DOHH2 (cell line): ENCODE data around the gene AIM2.
A peak's percentile ranks its signal among the peaks of the same experiment; 100 is the strongest.

Experiments
- H3F3A ChIP-seq: fragments of 200-600 bp; sonication (generic), shearing (Covaris generic); 2 replicates; pipeline ENCODE4 v1.6.0; 2016; ENCODE audit warnings: antibody characterized with exemption, mild to moderate bottlenecking; ENCODE audit not compliant: control insufficient read depth, insufficient read depth
- H3K27ac ChIP-seq: fragments of 200-600 bp; sonication (generic); 2 replicates; pipeline ENCODE4 v1.5.1; 2014; ENCODE audit warnings: low read depth, mild to moderate bottlenecking, low read length, moderate library complexity
- H3K27me3 ChIP-seq: fragments of 200-600 bp; sonication (generic); 2 replicates; pipeline ENCODE4 v1.6.1; 2014; ENCODE audit warnings: mild to moderate bottlenecking, low read length, mixed read lengths; ENCODE audit not compliant: control insufficient read depth
- H3K36me3 ChIP-seq: fragments of 200-600 bp; sonication (generic); 2 replicates; pipeline ENCODE4 v1.6.1; 2014; ENCODE audit warnings: mild to moderate bottlenecking, low read length, moderate library complexity, mixed read lengths; ENCODE audit not compliant: control insufficient read depth
- H3K4me1 ChIP-seq: fragments of 200-600 bp; sonication (generic); 2 replicates; pipeline ENCODE4 v1.6.1; 2014; ENCODE audit warnings: mild to moderate bottlenecking, low read length, mixed read lengths; ENCODE audit not compliant: control insufficient read depth
- H3K4me2 ChIP-seq: fragments of 200-600 bp; sonication (generic); 2 replicates; pipeline ENCODE4 v1.6.0; 2014; ENCODE audit warnings: mild to moderate bottlenecking, low read length, moderate library complexity
- H3K4me3 ChIP-seq: fragments of 200-600 bp; sonication (generic); 2 replicates; pipeline ENCODE4 v1.5.1; 2014; ENCODE audit warnings: mild to moderate bottlenecking, low read length, mixed read lengths
- H3K79me2 ChIP-seq: fragments of 200-600 bp; sonication (generic); 2 replicates; pipeline ENCODE4 v1.6.1; 2014; ENCODE audit warnings: mild to moderate bottlenecking, low read length, mixed read lengths; ENCODE audit not compliant: control insufficient read depth
- H3K9me2 ChIP-seq: fragments of 200-600 bp; sonication (generic); replicated peaks from 2 replicates; pipeline ENCODE4 v1.6.1; 2014; ENCODE audit warnings: mild to moderate bottlenecking, low read length, mixed read lengths; ENCODE audit not compliant: control insufficient read depth
- H3K9me3 ChIP-seq: fragments of 200-600 bp; sonication (generic); 2 replicates; pipeline ENCODE4 v1.6.1; 2014; ENCODE audit warnings: antibody characterized with exemption, low read length, mixed read lengths; ENCODE audit not compliant: control insufficient read depth, insufficient read depth
- H4K20me1 ChIP-seq: fragments of 200-600 bp; sonication (generic); 2 replicates; pipeline ENCODE4 v1.6.0; 2014; ENCODE audit warnings: low read depth, mild to moderate bottlenecking, antibody characterized with exemption, low read length, moderate library complexity; ENCODE audit not compliant: control insufficient read depth, insufficient read depth
- EZH2phosphoT487 ChIP-seq: fragments of 200-600 bp; sonication (generic); IDR thresholded peaks from 2 replicates; pipeline ENCODE4 v1.6.1; 2017; ENCODE audit warnings: borderline replicate concordance, mild to moderate bottlenecking, antibody characterized with exemption, low read length, moderate library complexity, mixed read lengths
- TF ChIP-seq, protein P1 (sequence below): fragments of 200-600 bp; sonication (generic); IDR thresholded peaks from one replicate; pipeline ENCODE4 v1.5.1; 2014; ENCODE audit warnings: antibody characterized with exemption, mild to moderate bottlenecking, low read depth, low read length; ENCODE audit not compliant: poor library complexity, severe bottlenecking

The AIM2 gene

DNA sequence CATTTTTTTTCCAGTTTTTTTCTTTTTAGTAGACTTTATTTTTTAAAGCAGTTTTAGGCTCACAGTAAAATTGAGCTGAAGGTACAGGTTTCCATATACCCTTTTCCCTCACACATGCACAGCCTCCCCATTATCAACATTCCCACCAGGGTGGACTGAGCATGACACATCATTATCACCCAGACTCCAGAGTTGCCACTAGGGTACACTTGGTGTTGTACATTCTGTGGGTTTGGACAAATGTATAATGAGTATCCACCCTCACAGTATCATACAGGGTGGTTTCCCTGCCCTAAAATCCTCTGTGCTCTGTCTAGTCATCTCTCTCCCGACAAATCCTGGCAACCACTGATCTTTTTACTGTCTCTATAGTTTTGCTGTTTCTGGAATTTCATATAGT, 3.0 kb upstream of the AIM2 start:
- Histone ChIP-seq H3K4me3 (no peak overlapping the region), H3K79me2 (peaks cover 31% of the 10 kb centered on the region), H3K27ac (no peak overlapping the region), H3F3A (no peaks in the 10 kb centered on the region; the same call in 1 of the 2 replicates), H4K20me1 (no peaks in the 10 kb centered on the region), H3K4me1 (peaks cover 16% of the 10 kb centered on the region), H3K36me3 (peaks cover 20% of the 10 kb centered on the region), H3K27me3 (no peaks in the 10 kb centered on the region), H3K4me2 (no peak overlapping the region), H3K9me3 (no peaks in the 10 kb centered on the region), H3K9me2 (no peaks in the 10 kb centered on the region)
- TF ChIP-seq, protein P1, sequence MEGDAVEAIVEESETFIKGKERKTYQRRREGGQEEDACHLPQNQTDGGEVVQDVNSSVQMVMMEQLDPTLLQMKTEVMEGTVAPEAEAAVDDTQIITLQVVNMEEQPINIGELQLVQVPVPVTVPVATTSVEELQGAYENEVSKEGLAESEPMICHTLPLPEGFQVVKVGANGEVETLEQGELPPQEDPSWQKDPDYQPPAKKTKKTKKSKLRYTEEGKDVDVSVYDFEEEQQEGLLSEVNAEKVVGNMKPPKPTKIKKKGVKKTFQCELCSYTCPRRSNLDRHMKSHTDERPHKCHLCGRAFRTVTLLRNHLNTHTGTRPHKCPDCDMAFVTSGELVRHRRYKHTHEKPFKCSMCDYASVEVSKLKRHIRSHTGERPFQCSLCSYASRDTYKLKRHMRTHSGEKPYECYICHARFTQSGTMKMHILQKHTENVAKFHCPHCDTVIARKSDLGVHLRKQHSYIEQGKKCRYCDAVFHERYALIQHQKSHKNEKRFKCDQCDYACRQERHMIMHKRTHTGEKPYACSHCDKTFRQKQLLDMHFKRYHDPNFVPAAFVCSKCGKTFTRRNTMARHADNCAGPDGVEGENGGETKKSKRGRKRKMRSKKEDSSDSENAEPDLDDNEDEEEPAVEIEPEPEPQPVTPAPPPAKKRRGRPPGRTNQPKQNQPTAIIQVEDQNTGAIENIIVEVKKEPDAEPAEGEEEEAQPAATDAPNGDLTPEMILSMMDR: no peak
- no peak for TF ChIP-seq EZH2phosphoT487

DNA sequence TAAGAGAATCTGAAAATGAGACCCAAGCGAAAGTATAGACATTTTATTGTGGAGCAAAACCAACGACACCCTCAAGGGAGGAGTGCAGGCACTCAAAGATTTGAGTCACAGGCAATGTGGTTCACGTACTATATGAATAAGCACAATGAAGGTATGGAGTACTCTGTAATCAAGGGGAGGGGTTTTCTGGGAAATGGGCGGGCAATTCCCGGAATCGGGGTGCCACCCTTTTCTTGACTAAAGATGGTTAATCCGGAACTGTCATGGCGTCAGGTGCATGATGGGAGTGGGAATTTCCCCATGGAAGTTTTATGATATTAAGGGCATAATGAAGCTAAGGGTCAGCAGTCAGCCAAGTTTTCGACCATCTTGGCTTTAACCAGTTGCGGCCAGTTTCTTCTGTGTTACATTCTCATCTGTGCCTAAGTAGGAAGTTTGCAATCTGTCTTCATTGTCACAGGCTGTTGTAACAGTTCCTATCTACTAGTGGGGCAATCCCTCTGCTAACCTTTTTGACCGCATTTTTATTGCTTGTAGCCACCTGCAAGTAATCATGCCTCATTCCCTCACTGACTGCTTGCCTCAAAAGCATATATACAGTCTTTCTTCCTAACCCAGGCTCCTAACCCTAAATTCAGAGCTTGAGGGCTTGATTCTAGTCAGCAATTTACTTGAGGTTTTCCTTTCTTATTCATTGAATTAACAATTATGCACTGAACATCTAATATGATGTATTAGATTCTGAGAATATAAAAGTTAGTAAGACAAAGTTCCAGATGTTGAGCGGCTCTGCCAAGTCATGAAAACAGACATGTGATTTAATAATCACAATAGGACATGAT, 775 bp upstream of the AIM2 start:
- peak overlapping the region; percentile 100 for H3K27ac ChIP-seq
- peak overlapping the region; percentile 74 for H3K4me2 ChIP-seq

DNA sequence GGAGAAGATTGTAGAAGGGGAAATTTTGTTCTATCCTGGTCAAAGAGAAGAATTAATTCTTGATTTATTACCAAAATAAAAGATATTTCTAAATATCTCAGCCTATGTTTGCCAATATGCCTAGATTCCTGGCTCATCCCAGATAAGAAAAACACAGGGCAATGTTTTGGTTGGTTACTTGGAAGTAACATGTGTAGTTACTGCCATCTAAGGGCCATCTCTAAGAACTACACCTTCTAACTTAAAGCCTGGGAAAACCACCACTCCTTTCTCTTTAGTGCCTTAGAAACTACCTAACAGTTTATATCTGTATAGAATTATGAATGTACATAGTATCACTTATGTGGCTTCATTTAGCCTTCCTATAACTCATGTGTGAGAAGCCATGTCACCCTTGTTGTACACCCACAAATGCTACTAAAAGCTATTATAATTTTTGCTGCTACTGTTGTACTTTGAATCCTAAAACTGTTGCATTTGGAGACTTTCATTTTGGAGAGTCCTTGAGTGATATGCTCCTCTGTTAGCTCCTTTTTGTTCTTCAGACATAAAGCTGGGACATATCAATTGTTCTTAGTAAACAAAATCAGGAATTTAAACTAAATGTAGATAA, 4.5 kb downstream of the AIM2 start:
- peak overlapping the region; percentile 76 for H3K4me3 ChIP-seq
- peak overlapping the region; percentile 74 for H3K4me2 ChIP-seq
- H3K9me2 ChIP-seq: no peaks in the 10 kb centered on the region
- peak overlapping the region; percentile 100 for H3K27ac ChIP-seq
- H3K4me1 ChIP-seq: peaks cover 71% of the 10 kb centered on the region
- peaks cover 71% of the 10 kb centered on the region for H3K36me3 ChIP-seq
- H4K20me1 ChIP-seq: no peaks in the 10 kb centered on the region
- H3K79me2 ChIP-seq: peaks cover 79% of the 10 kb centered on the region
- no peaks in the 10 kb centered on the region for H3K27me3 ChIP-seq
- H3F3A ChIP-seq: peaks cover 46% of the 10 kb centered on the region
- H3K9me3 ChIP-seq: no peaks in the 10 kb centered on the region
- TF ChIP-seq EZH2phosphoT487: no peak
- TF ChIP-seq, protein P1: peak; percentile 64

More for the DNA sequence above, 775 bp upstream of the AIM2 start:
- TF ChIP-seq, protein P1: no peak
- TF ChIP-seq EZH2phosphoT487: no peak
- peaks cover 32% of the 10 kb centered on the region for H3K4me1 ChIP-seq
- H3K9me3 ChIP-seq: no peaks in the 10 kb centered on the region
- no peaks in the 10 kb centered on the region for H3K9me2 ChIP-seq
- H3K36me3 ChIP-seq: peaks cover 37% of the 10 kb centered on the region
- H3K27me3 ChIP-seq: no peaks in the 10 kb centered on the region
- peaks cover 12% of the 10 kb centered on the region for H3F3A ChIP-seq
- H4K20me1 ChIP-seq: no peaks in the 10 kb centered on the region
- peak overlapping the region; percentile 76 for H3K4me3 ChIP-seq
- H3K79me2 ChIP-seq: peaks cover 53% of the 10 kb centered on the region
